ENCODE results near the gene CCDC73.

The CCDC73 gene

DNA sequence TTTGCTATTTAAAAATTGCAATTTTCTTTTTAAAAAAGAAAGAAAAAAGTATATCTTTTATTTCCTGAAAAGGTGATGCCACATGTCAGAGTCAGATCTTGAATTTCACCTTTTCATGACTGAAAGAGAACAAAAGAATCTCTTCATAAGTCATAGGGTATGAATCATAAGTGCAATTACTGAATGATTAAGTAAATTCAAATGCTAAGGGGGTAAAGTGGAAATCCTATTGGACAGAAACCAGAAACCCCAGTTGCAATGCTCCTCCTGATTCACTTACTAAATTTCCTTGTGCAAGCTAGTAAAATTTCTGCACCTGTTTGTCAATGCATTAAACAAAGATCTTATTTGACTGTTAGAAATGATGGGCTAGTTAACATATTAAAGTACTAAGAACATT is 27.1 kb upstream of the CCDC73 start:
- no peaks in the 10 kb centered on the region for H4K20me1 ChIP-seq (ENCODE audit: control insufficient read depth, insufficient read depth, low read depth, low read length)
- H3K4me1 ChIP-seq (ENCODE audit: control insufficient read depth, low read length) = no peaks in the 10 kb centered on the region
- TF ChIP-seq EZH2phosphoT487 (IDR thresholded peaks at IDR 0.05; ENCODE audit: borderline replicate concordance, low read length) = no peak
- TF ChIP-seq, protein P1, sequence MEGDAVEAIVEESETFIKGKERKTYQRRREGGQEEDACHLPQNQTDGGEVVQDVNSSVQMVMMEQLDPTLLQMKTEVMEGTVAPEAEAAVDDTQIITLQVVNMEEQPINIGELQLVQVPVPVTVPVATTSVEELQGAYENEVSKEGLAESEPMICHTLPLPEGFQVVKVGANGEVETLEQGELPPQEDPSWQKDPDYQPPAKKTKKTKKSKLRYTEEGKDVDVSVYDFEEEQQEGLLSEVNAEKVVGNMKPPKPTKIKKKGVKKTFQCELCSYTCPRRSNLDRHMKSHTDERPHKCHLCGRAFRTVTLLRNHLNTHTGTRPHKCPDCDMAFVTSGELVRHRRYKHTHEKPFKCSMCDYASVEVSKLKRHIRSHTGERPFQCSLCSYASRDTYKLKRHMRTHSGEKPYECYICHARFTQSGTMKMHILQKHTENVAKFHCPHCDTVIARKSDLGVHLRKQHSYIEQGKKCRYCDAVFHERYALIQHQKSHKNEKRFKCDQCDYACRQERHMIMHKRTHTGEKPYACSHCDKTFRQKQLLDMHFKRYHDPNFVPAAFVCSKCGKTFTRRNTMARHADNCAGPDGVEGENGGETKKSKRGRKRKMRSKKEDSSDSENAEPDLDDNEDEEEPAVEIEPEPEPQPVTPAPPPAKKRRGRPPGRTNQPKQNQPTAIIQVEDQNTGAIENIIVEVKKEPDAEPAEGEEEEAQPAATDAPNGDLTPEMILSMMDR (IDR thresholded peaks at IDR 0.05; ENCODE audit: low read depth, low read length, poor library complexity, severe bottlenecking) = no peak
- H3K27me3 ChIP-seq (ENCODE audit: control insufficient read depth, low read length) = no peaks in the 10 kb centered on the region; the same call in 1 of the 2 replicates
- no peaks in the 10 kb centered on the region for H3F3A ChIP-seq (ENCODE audit: control insufficient read depth, insufficient read depth)
- no peaks in the 10 kb centered on the region for H3K9me3 ChIP-seq (ENCODE audit: control insufficient read depth, insufficient read depth, low read length)
- no peak overlapping the region for H3K4me2 ChIP-seq (ENCODE audit: low read length)
- H3K27ac ChIP-seq (ENCODE audit: low read depth, low read length) = no peak overlapping the region
- H3K79me2 ChIP-seq (ENCODE audit: control insufficient read depth, low read length) = no peaks in the 10 kb centered on the region
- H3K9me2 ChIP-seq (replicated peaks; ENCODE audit: control insufficient read depth, low read length) = no peaks in the 10 kb centered on the region
- H3K4me3 ChIP-seq (ENCODE audit: low read length) = no peak overlapping the region
- H3K36me3 ChIP-seq (ENCODE audit: control insufficient read depth, low read length) = no peaks in the 10 kb centered on the region

GRCh38 chr11:32820497-32820896 is 26.0 kb upstream of the CCDC73 start:
- H3K4me2 ChIP-seq (ENCODE audit: low read length) = no peak overlapping the region
- H4K20me1 ChIP-seq (ENCODE audit: control insufficient read depth, insufficient read depth, low read depth, low read length) = no peaks in the 10 kb centered on the region
- H3F3A ChIP-seq (ENCODE audit: control insufficient read depth, insufficient read depth) = no peaks in the 10 kb centered on the region
- TF ChIP-seq EZH2phosphoT487 (IDR thresholded peaks at IDR 0.05; ENCODE audit: borderline replicate concordance, low read length) = no peak
- TF ChIP-seq, protein P1 (IDR thresholded peaks at IDR 0.05; ENCODE audit: low read depth, low read length, poor library complexity, severe bottlenecking) = no peak
- H3K27me3 ChIP-seq (ENCODE audit: control insufficient read depth, low read length) = no peaks in the 10 kb centered on the region; the same call in 1 of the 2 replicates
- H3K9me2 ChIP-seq (replicated peaks; ENCODE audit: control insufficient read depth, low read length) = no peaks in the 10 kb centered on the region
- no peaks in the 10 kb centered on the region for H3K9me3 ChIP-seq (ENCODE audit: control insufficient read depth, insufficient read depth, low read length)
- no peaks in the 10 kb centered on the region for H3K79me2 ChIP-seq (ENCODE audit: control insufficient read depth, low read length)
- no peaks in the 10 kb centered on the region for H3K36me3 ChIP-seq (ENCODE audit: control insufficient read depth, low read length)
- no peak overlapping the region for H3K4me3 ChIP-seq (ENCODE audit: low read length)
- H3K27ac ChIP-seq (ENCODE audit: low read depth, low read length) = no peak overlapping the region
- no peaks in the 10 kb centered on the region for H3K4me1 ChIP-seq (ENCODE audit: control insufficient read depth, low read length)

DNA sequence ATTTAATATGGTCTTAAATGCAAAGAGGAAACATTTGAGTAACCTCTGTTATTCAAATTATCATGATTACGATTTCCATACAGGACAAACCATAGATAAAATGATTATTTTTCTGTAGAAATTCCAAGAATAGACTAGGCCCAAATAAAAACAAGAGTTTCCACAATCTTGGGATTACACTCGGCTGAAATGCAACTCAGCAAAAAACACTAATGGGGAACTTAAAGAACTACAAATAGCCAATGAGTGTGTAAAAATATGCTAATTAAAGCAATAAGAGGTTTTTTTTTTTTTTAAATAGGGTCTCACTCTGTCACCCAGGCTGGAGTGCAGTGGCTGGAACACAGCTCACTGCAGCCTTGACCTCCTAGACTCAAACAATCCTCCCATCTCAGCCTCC is 24.7 kb upstream of the CCDC73 start:
- no peaks in the 10 kb centered on the region for H3K9me2 ChIP-seq (replicated peaks; ENCODE audit: control insufficient read depth, low read length)
- no peaks in the 10 kb centered on the region for H3K4me1 ChIP-seq (ENCODE audit: control insufficient read depth, low read length)
- H3K27me3 ChIP-seq (ENCODE audit: control insufficient read depth, low read length) = no peaks in the 10 kb centered on the region; the same call in 1 of the 2 replicates
- H3K4me3 ChIP-seq (ENCODE audit: low read length) = no peak overlapping the region
- H3K79me2 ChIP-seq (ENCODE audit: control insufficient read depth, low read length) = no peaks in the 10 kb centered on the region
- no peak for TF ChIP-seq EZH2phosphoT487 (IDR thresholded peaks at IDR 0.05; ENCODE audit: borderline replicate concordance, low read length)
- TF ChIP-seq, protein P1 (IDR thresholded peaks at IDR 0.05; ENCODE audit: low read depth, low read length, poor library complexity, severe bottlenecking) = no peak
- no peaks in the 10 kb centered on the region for H4K20me1 ChIP-seq (ENCODE audit: control insufficient read depth, insufficient read depth, low read depth, low read length)
- H3K4me2 ChIP-seq (ENCODE audit: low read length) = no peak overlapping the region
- no peaks in the 10 kb centered on the region for H3K9me3 ChIP-seq (ENCODE audit: control insufficient read depth, insufficient read depth, low read length)
- no peaks in the 10 kb centered on the region for H3K36me3 ChIP-seq (ENCODE audit: control insufficient read depth, low read length)
- H3K27ac ChIP-seq (ENCODE audit: low read depth, low read length) = no peak overlapping the region
- no peaks in the 10 kb centered on the region for H3F3A ChIP-seq (ENCODE audit: control insufficient read depth, insufficient read depth)

DNA sequence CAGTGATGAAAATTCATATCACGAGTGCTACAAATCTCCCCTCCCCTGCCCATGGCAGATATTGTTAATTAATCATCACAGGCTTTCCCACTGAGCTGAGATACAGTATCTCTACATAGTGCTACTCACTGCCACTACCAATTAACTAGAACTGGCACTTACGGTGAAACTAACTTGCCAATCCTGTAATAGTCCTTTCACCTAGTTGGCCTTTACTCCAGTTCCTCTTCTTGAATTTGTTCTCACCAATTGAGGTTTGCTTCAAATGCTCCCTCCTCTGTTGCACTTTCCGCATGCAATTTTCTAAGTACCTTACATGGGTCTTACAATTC is 23.4 kb upstream of the CCDC73 start:
- H3K27me3 ChIP-seq (ENCODE audit: control insufficient read depth, low read length) = no peaks in the 10 kb centered on the region; the same call in 1 of the 2 replicates
- no peak overlapping the region for H3K4me3 ChIP-seq (ENCODE audit: low read length)
- H3K36me3 ChIP-seq (ENCODE audit: control insufficient read depth, low read length) = no peaks in the 10 kb centered on the region
- no peaks in the 10 kb centered on the region for H4K20me1 ChIP-seq (ENCODE audit: control insufficient read depth, insufficient read depth, low read depth, low read length)
- no peaks in the 10 kb centered on the region for H3F3A ChIP-seq (ENCODE audit: control insufficient read depth, insufficient read depth)
- no peak for TF ChIP-seq EZH2phosphoT487 (IDR thresholded peaks at IDR 0.05; ENCODE audit: borderline replicate concordance, low read length)
- TF ChIP-seq, protein P1 (IDR thresholded peaks at IDR 0.05; ENCODE audit: low read depth, low read length, poor library complexity, severe bottlenecking) = no peak
- no peak overlapping the region for H3K4me2 ChIP-seq (ENCODE audit: low read length)
- H3K79me2 ChIP-seq (ENCODE audit: control insufficient read depth, low read length) = no peaks in the 10 kb centered on the region
- no peak overlapping the region for H3K27ac ChIP-seq (ENCODE audit: low read depth, low read length)
- no peaks in the 10 kb centered on the region for H3K9me3 ChIP-seq (ENCODE audit: control insufficient read depth, insufficient read depth, low read length)
- H3K4me1 ChIP-seq (ENCODE audit: control insufficient read depth, low read length) = no peaks in the 10 kb centered on the region
- H3K9me2 ChIP-seq (replicated peaks; ENCODE audit: control insufficient read depth, low read length) = no peaks in the 10 kb centered on the region
